Measurements from ENCODE around the gene GTPBP10.

- TF ChIP-seq, protein P1, sequence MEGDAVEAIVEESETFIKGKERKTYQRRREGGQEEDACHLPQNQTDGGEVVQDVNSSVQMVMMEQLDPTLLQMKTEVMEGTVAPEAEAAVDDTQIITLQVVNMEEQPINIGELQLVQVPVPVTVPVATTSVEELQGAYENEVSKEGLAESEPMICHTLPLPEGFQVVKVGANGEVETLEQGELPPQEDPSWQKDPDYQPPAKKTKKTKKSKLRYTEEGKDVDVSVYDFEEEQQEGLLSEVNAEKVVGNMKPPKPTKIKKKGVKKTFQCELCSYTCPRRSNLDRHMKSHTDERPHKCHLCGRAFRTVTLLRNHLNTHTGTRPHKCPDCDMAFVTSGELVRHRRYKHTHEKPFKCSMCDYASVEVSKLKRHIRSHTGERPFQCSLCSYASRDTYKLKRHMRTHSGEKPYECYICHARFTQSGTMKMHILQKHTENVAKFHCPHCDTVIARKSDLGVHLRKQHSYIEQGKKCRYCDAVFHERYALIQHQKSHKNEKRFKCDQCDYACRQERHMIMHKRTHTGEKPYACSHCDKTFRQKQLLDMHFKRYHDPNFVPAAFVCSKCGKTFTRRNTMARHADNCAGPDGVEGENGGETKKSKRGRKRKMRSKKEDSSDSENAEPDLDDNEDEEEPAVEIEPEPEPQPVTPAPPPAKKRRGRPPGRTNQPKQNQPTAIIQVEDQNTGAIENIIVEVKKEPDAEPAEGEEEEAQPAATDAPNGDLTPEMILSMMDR (IDR thresholded peaks at IDR 0.05): no peak
- TF ChIP-seq POLR2A (IDR thresholded peaks at IDR 0.05): peak in 1 of 2 donors; percentile 81
Measured at GRCh38 chr7:90403174-90404113, 56.9 kb downstream of the GTPBP10 start, which contains the start of gene CLDN12.

Measured in thyroid gland (tissue), 4 donors.